CD4-positive, CD25-positive, alpha-beta regulatory T cell (primary cell): ENCODE data around the gene CTTN. TPM values are rescaled to one million over a fixed set of nuclear protein-coding genes. Genes with fewer than 3 reads are reported as not detected.
"Not testable (repeated sequence)": the region's sequence is repeated elsewhere in the genome, so short reads cannot be mapped to it uniquely, and the experiment has no call there.

ENCODE experiments used
- ATAC-seq, 2 donors: fragments of 150-1000 bp; cut with Tn5 transposase; one replicate each; pipeline ENCODE4 v1.10.0; 2021; ENCODE audit warnings: low read depth in 2 of 2, moderate number of reproducible peaks in 2 of 2, moderate library complexity in 1 of 2
- DNase-seq, 3 donors: peaks; one replicate each; pipeline versions ENCODE4 v3.0.0 to v3.0.0-alpha.2; 2012 to 2022; ENCODE audit warnings: mixed read lengths in 1 of 3
- H3K27ac ChIP-seq: one replicate; pipeline ENCODE4 v1.7.0; 2013; ENCODE audit warnings: mild to moderate bottlenecking, low read length; ENCODE audit not compliant: insufficient read depth, poor library complexity, severe bottlenecking
- H3K27me3 ChIP-seq: one replicate; pipeline ENCODE4 v1.7.0; 2013; ENCODE audit warnings: low read length; ENCODE audit not compliant: control insufficient read depth, insufficient read depth
- H3K36me3 ChIP-seq: one replicate; pipeline ENCODE4 v1.7.0; 2013; ENCODE audit warnings: mild to moderate bottlenecking, low read length, moderate library complexity; ENCODE audit not compliant: control insufficient read depth, insufficient read depth
- H3K4me1 ChIP-seq: 2 replicates; pipeline ENCODE4 v1.7.0; 2013; ENCODE audit warnings: mild to moderate bottlenecking, low read length; ENCODE audit not compliant: insufficient read depth, control insufficient read depth, poor library complexity, severe bottlenecking
- H3K4me3 ChIP-seq: one replicate; pipeline ENCODE4 v1.7.0; 2013; ENCODE audit warnings: low read depth, mild to moderate bottlenecking, low read length, moderate library complexity
- H3K9me3 ChIP-seq, 2 experiments: 1 replicate in 1 of 2; 2 replicates in 1 of 2; pipeline ENCODE4 v1.7.0; 2013; ENCODE audit warnings: low read length in 2 of 2, mild to moderate bottlenecking in 1 of 2, moderate library complexity in 1 of 2; ENCODE audit not compliant: control insufficient read depth in 2 of 2
- H3K27ac Mint-ChIP-seq, 3 donors: one replicate each; pipeline ENCODE4 v1.8.0; 2020 to 2022; ENCODE audit warnings: mild to moderate bottlenecking in 3 of 3, mixed read lengths in 3 of 3, moderate library complexity in 2 of 3
- H3K27me3 Mint-ChIP-seq: one replicate; pipeline ENCODE4 v1.8.0; 2022; ENCODE audit warnings: mild to moderate bottlenecking, mixed read lengths
- H3K36me3 Mint-ChIP-seq: one replicate; pipeline ENCODE4 v1.8.0; 2020; ENCODE audit warnings: mixed read lengths
- H3K4me1 Mint-ChIP-seq, 4 donors: one replicate each; pipeline ENCODE4 v1.8.0; 2020 to 2022; ENCODE audit warnings: mixed read lengths in 4 of 4, mild to moderate bottlenecking in 1 of 4
- H3K4me3 Mint-ChIP-seq, 4 donors: one replicate each; pipeline ENCODE4 v1.8.0; 2020 to 2022; ENCODE audit warnings: mild to moderate bottlenecking in 4 of 4, mixed read lengths in 4 of 4, moderate library complexity in 3 of 4
- H3K9me3 Mint-ChIP-seq, 7 donors: one replicate each; pipeline ENCODE4 v1.8.0; 2020 to 2022; ENCODE audit warnings: mixed read lengths in 7 of 7, mild to moderate bottlenecking in 3 of 7, moderate library complexity in 2 of 7
- polyA plus RNA-seq, 4 donors: library from polyadenylated mRNA; unstranded; fragments of 300-500 nt; fragmentation: Illumina TruSeq; gene quantifications; one replicate each; pipeline ENCODE4 v1.2.3, GENCODE V29; 2021
- total RNA-seq: library from RNA; stranded (reverse); gene quantifications from one replicate; pipeline ENCODE4 v1.2.3, GENCODE V29; 2022

CTTN gene
- total and polyA plus RNA-seq, 5 donors from 2014 or later: 0.37 to 5.4 TPM; not detected in 3

GRCh38 chr11:70405679-70406395 lies 7.5 kb downstream of the CTTN start:
- Histone ChIP-seq H3K36me3 (no peaks in the 10 kb centered on the region), H3K9me3 (no peaks in the 10 kb centered on the region), H3K4me1 (no peaks in the 10 kb centered on the region), H3K4me3 (no peak overlapping the region), H3K27me3 (no peaks in the 10 kb centered on the region), H3K27ac (no peak overlapping the region)
- no peak overlapping the region for H3K4me3 Mint-ChIP-seq
- no peaks in the 10 kb centered on the region for H3K4me1 Mint-ChIP-seq
- H3K27ac Mint-ChIP-seq: no peak overlapping the region
- no peaks in the 10 kb centered on the region for H3K9me3 Mint-ChIP-seq
- no peak for ATAC-seq
- no peak for DNase-seq
- H3K36me3 Mint-ChIP-seq: no peaks in the 10 kb centered on the region
- peaks cover 8% of the 10 kb centered on the region for H3K27me3 Mint-ChIP-seq

- Histone ChIP-seq H3K27me3 (no peaks in the 10 kb centered on the region), H3K4me3 (no peak overlapping the region), H3K27ac (no peak overlapping the region), H3K9me3 (no peaks in the 10 kb centered on the region), H3K4me1 (no peaks in the 10 kb centered on the region), H3K36me3 (no peaks in the 10 kb centered on the region)
- Mint-ChIP-seq H3K9me3 (no peaks in the 10 kb centered on the region), H3K4me1 (no peaks in the 10 kb centered on the region), H3K27ac (no peak overlapping the region), H3K4me3 (no peak overlapping the region), H3K27me3 (peaks cover 8% of the 10 kb centered on the region), H3K36me3 (no peaks in the 10 kb centered on the region)
- ATAC-seq (no peak), DNase-seq (no peak)
These were observed 8.8 kb downstream of the CTTN start for GRCh38 chr11:70407121-70407520.

- ATAC-seq: no peak
- Mint-ChIP-seq H3K4me3 (no peak overlapping the region), H3K9me3 (no peaks in the 10 kb centered on the region), H3K4me1 (no peaks in the 10 kb centered on the region), H3K27ac (no peak overlapping the region), H3K27me3 (peaks cover 8% of the 10 kb centered on the region), H3K36me3 (no peaks in the 10 kb centered on the region)
- H3K4me1 ChIP-seq: no peaks in the 10 kb centered on the region
- no peaks in the 10 kb centered on the region for H3K9me3 ChIP-seq
- H3K27ac ChIP-seq: no peak overlapping the region
- H3K27me3 ChIP-seq: no peaks in the 10 kb centered on the region
- no peaks in the 10 kb centered on the region for H3K36me3 ChIP-seq
- DNase-seq: no peak
- H3K4me3 ChIP-seq: no peak overlapping the region
These were observed 9.5 kb downstream of the CTTN start for GRCh38 chr11:70407814-70408213.

- H3K4me1 Mint-ChIP-seq, H3K27me3 Mint-ChIP-seq, H3K27ac ChIP-seq, H3K27me3 ChIP-seq, H3K9me3 ChIP-seq, H3K4me3 Mint-ChIP-seq, H3K36me3 ChIP-seq, ATAC-seq, H3K9me3 Mint-ChIP-seq, H3K4me1 ChIP-seq, H3K27ac Mint-ChIP-seq, H3K4me3 ChIP-seq, H3K36me3 Mint-ChIP-seq: not testable (repeated sequence)
- DNase-seq: peak in 1 of 3 donors; percentile 18
These were observed 10.0 kb downstream of the CTTN start for GRCh38 chr11:70408326-70408725.

- DNase-seq (no peak), ATAC-seq (no peak)
- Mint-ChIP-seq H3K27me3 (peaks cover 4% of the 10 kb centered on the region), H3K9me3 (no peaks in the 10 kb centered on the region), H3K27ac (no peak overlapping the region), H3K36me3 (no peaks in the 10 kb centered on the region), H3K4me3 (no peak overlapping the region), H3K4me1 (no peaks in the 10 kb centered on the region)
- Histone ChIP-seq H3K27ac (no peak overlapping the region), H3K9me3 (no peaks in the 10 kb centered on the region), H3K36me3 (no peaks in the 10 kb centered on the region), H3K27me3 (no peaks in the 10 kb centered on the region), H3K4me1 (no peaks in the 10 kb centered on the region), H3K4me3 (no peak overlapping the region)
These were observed 11.1 kb downstream of the CTTN start for GRCh38 chr11:70409437-70409836.

DNA sequence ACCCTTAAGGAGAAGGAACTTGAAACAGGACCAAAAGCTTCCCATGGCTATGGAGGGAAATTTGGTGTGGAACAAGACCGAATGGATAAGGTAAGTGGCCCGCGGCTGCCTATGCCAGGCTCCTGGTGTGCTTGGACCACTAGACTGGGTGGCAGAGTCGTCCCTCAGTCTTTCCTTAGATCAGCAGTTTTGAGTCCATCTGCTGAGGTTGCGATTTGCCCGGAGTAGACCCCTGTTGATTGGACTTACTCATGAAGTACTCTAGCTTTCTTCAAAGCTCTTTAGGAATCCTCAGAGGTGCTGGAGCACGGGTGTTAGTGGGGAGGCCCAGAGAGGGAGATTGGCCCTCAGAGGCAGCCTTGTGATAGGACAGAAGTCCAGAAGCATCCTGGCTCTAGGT lies 11.5 kb downstream of the CTTN start:
- Histone ChIP-seq H3K4me1 (no peaks in the 10 kb centered on the region), H3K27ac (no peak overlapping the region), H3K36me3 (no peaks in the 10 kb centered on the region), H3K4me3 (no peak overlapping the region), H3K9me3 (no peaks in the 10 kb centered on the region), H3K27me3 (no peaks in the 10 kb centered on the region)
- no peaks in the 10 kb centered on the region for H3K9me3 Mint-ChIP-seq
- H3K27me3 Mint-ChIP-seq: peaks cover 4% of the 10 kb centered on the region
- DNase-seq (no peak), ATAC-seq (no peak)
- no peaks in the 10 kb centered on the region for H3K36me3 Mint-ChIP-seq
- no peak overlapping the region for H3K4me3 Mint-ChIP-seq
- H3K4me1 Mint-ChIP-seq: no peaks in the 10 kb centered on the region
- H3K27ac Mint-ChIP-seq: no peak overlapping the region

DNA sequence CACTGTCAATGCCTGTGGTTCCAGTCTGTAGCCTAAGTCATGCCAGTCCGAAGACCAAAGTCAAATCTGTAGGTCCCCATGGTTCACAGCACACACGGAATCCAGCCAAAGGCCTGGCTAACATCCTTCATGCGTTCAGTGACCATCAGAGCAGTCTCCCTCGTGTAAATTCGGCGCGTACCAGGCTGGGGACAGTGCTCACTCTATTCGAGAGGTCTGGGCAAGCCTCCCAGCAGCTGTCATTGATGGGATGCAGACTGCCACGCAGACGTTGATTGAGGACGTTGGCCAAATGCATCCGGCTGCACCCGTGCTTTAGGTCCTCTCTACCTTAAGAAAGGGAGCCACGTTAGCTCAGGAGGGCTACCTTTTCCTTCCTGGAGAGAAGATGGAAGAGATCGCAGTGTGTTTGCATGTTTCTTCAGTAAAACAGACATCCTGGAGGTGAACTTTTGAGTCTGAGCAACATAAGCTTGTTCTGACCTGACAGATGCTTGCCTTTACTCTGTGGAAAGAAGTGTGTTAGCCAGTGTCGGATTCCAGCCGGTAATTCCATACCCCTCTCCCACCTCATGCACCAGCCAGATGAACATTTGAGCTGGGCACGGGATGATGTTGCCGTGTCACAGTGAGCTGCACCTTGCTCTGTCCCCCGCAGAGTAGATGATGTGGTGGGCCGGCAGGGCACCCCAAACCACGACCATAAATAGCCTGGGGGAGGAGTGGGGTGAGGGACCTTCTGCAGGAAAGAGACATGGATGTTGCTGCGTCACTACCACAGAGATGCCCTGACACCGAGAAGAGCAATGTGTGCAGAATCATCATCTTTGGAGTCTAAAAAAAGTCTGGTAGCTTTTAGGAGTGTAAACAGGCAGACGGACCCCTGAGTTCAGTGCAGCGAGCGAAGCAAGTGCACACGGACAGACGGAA lies 12.2 kb downstream of the CTTN start:
- no peak for ATAC-seq
- no peak overlapping the region for H3K4me3 Mint-ChIP-seq

More for the DNA sequence above, 12.2 kb downstream of the CTTN start:
- H3K4me1 ChIP-seq: no peaks in the 10 kb centered on the region
- Mint-ChIP-seq H3K36me3 (no peaks in the 10 kb centered on the region), H3K27me3 (no peaks in the 10 kb centered on the region), H3K4me1 (no peaks in the 10 kb centered on the region), H3K27ac (no peak overlapping the region), H3K9me3 (no peaks in the 10 kb centered on the region)
- no peaks in the 10 kb centered on the region for H3K9me3 ChIP-seq
- H3K27ac ChIP-seq: no peak overlapping the region
- H3K27me3 ChIP-seq: no peaks in the 10 kb centered on the region
- no peak for DNase-seq
- no peak overlapping the region for H3K4me3 ChIP-seq
- no peaks in the 10 kb centered on the region for H3K36me3 ChIP-seq
